ENCODE data around the gene TMEM143.

Gene TMEM143

GRCh38 chr19:48290401-48290770 lies 73.4 kb downstream of the TMEM143 start:
- DNase-seq, result no peak

- DNase-seq, result no peak
Observed at GRCh38 chr19:48287748-48288147, 76.0 kb downstream of the TMEM143 start.

- DNase-seq, result no peak
Observed at GRCh38 chr19:48284896-48285295, 78.8 kb downstream of the TMEM143 start.

GRCh38 chr19:48283908-48284307 lies 79.8 kb downstream of the TMEM143 start:
- no peak for DNase-seq

Data from NCI-H2081 (cell line).